A673 (cell line): Measurements from ENCODE around the gene PLEK. TPM values are rescaled to one million over a fixed set of nuclear protein-coding genes. Genes with fewer than 3 reads are reported as not detected.

Experiments
- BruUV-seq: library from RNA; stranded (reverse); fragments of 400-500 nt; replicated peaks from 2 replicates; lab custom pipeline; 2021; lab: Mats Ljungman, UMichigan
- CTCF ChIA-PET: fragments of 300-600 bp; sonication (Branson Sonifier 250); formaldehyde crosslinking; loops from one replicate; lab custom pipeline; 2022; ENCODE audit warnings: antibody characterized with exemption; lab: Charles Lee
- POLR2A ChIA-PET: fragments of 300-600 bp; sonication (Branson Sonifier 250); formaldehyde crosslinking; loops from one replicate; lab custom pipeline; 2022; ENCODE audit warnings: antibody characterized with exemption; ENCODE audit not compliant: low non-redundant PET; lab: Charles Lee
- DNase-seq: peaks from one replicate; pipeline ENCODE4 v3.0.0-alpha.2; 2015; ENCODE audit warnings: low spot score
- H3K27ac ChIP-seq: fragments of 200-600 bp; sonication (generic); 2 replicates; pipeline ENCODE4 v1.5.1; 2016; ENCODE audit warnings: mixed run types, low read depth, mild to moderate bottlenecking, mixed read lengths, antibody characterized with exemption, low read length; ENCODE audit not compliant: poor library complexity, severe bottlenecking
- H3K27me3 ChIP-seq: fragments of 200-600 bp; sonication (generic); replicated peaks from 2 replicates; pipeline ENCODE4 v1.6.1; 2017; ENCODE audit warnings: mixed run types, low read depth, mild to moderate bottlenecking, mixed read lengths, antibody characterized with exemption, low read length; ENCODE audit not compliant: insufficient read depth, poor library complexity
- H3K36me3 ChIP-seq: fragments of 200-600 bp; sonication (generic); 2 replicates; pipeline ENCODE4 v1.6.1; 2016; ENCODE audit warnings: mixed run types, mild to moderate bottlenecking, mixed read lengths, antibody characterized with exemption, low read length; ENCODE audit not compliant: insufficient read depth, poor library complexity, severe bottlenecking
- H3K4me1 ChIP-seq: fragments of 200-600 bp; sonication (generic); 2 replicates; pipeline ENCODE4 v1.6.1; 2017; ENCODE audit warnings: mixed run types, mild to moderate bottlenecking, mixed read lengths, antibody characterized with exemption, low read length; ENCODE audit not compliant: insufficient read depth, poor library complexity, severe bottlenecking
- H3K4me3 ChIP-seq: fragments of 200-600 bp; sonication (generic); 2 replicates; pipeline ENCODE4 v1.5.1; 2016; ENCODE audit warnings: low read depth, mixed run types, mild to moderate bottlenecking, mixed read lengths, low read length; ENCODE audit not compliant: poor library complexity, severe bottlenecking
- H3K9me3 ChIP-seq: fragments of 200-600 bp; sonication (generic); 2 replicates; pipeline ENCODE4 v1.6.1; 2016; ENCODE audit warnings: mixed run types, low read depth, mild to moderate bottlenecking, mixed read lengths, antibody characterized with exemption, low read length; ENCODE audit not compliant: poor library complexity, severe bottlenecking
- EZH2 ChIP-seq: fragments of 200-600 bp; sonication (generic); IDR thresholded peaks from 2 replicates; pipeline ENCODE4 v1.6.1; 2017; ENCODE audit warnings: borderline replicate concordance, low read depth, mild to moderate bottlenecking, mixed read lengths, antibody characterized with exemption, low read length; ENCODE audit not compliant: poor library complexity, severe bottlenecking
- intact Hi-C: fragments of 100-400 bp; cut with micrococcal nuclease; formaldehyde crosslinking; loops from one replicate; pipeline ENCODE4 v1.10.0; 2022; ENCODE audit not compliant: unreplicated experiment
- total RNA-seq: library from RNA; stranded (reverse); gene quantifications from 2 replicates; pipeline ENCODE4 v1.2.3, GENCODE V29; 2021
- TF ChIP-seq, protein P1 (sequence below): fragments of 300-800, 200-600 bp; sonication (generic); conservative IDR thresholded peaks from 2 replicates; pipeline ENCODE4 v1.5.1; 2017; ENCODE audit warnings: low read depth, mild to moderate bottlenecking, antibody characterized with exemption, low read length, moderate library complexity, mixed read lengths

Gene PLEK
- total RNA-seq, 1 experiment from 2014 or later, result not detected

DNA sequence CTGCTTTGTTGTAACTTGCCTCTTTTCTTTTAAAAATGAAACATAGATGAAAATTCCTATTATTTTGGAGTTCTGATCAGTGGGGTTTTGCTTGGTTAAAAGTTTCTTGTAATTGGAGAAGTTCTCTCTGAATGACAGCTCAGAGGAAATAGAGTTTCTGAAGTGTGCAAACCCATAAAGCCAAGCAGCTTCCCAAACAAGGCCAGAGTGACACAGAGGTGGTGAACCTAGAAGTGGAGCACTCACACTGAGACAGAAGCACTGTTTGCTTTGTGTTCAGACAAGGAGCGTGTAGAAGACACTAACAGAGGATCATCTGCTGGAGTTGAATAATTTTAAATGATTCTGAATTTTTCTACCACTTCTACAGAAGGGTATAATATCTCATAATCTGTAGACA is 52.8 kb downstream of the PLEK start:
- Histone ChIP-seq H3K9me3 (no peaks in the 10 kb centered on the region), H3K27ac (no peak overlapping the region), H3K27me3 (no peaks in the 10 kb centered on the region), H3K36me3 (no peaks in the 10 kb centered on the region), H3K4me1 (no peaks in the 10 kb centered on the region), H3K4me3 (no peak overlapping the region)
- TF ChIP-seq, protein P1, sequence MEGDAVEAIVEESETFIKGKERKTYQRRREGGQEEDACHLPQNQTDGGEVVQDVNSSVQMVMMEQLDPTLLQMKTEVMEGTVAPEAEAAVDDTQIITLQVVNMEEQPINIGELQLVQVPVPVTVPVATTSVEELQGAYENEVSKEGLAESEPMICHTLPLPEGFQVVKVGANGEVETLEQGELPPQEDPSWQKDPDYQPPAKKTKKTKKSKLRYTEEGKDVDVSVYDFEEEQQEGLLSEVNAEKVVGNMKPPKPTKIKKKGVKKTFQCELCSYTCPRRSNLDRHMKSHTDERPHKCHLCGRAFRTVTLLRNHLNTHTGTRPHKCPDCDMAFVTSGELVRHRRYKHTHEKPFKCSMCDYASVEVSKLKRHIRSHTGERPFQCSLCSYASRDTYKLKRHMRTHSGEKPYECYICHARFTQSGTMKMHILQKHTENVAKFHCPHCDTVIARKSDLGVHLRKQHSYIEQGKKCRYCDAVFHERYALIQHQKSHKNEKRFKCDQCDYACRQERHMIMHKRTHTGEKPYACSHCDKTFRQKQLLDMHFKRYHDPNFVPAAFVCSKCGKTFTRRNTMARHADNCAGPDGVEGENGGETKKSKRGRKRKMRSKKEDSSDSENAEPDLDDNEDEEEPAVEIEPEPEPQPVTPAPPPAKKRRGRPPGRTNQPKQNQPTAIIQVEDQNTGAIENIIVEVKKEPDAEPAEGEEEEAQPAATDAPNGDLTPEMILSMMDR, result no peak
- no peak for TF ChIP-seq EZH2
- intact Hi-C loops, result no loop called here
- no peak for DNase-seq
- POLR2A ChIA-PET, result no interaction called here
- BruUV-seq, result no TSS peak
- CTCF ChIA-PET, result no interaction called here

DNA sequence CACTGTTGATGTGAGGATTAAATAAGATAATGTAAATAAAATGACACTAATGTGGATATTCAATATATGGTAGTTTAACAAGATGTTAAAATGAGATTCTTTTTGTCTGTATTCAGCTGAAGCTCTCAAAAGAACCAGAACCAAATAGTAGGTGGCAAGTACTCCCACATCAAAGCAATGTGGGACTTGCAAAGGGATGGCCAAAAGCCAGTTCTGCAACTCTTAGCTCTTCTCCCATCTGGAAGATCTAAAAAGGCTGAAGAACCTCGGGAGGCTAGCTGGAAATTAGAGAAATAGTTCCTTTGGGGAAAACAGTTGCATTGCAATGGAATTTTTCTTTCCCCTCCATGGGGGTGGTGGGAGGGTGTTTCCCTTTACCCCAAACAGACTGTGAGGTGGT is 53.3 kb downstream of the PLEK start:
- intact Hi-C loops, result no loop called here
- POLR2A ChIA-PET, result no interaction called here
- no TSS peak for BruUV-seq
- Histone ChIP-seq H3K36me3 (no peaks in the 10 kb centered on the region), H3K27ac (no peak overlapping the region), H3K4me1 (no peaks in the 10 kb centered on the region), H3K4me3 (no peak overlapping the region), H3K27me3 (no peaks in the 10 kb centered on the region), H3K9me3 (no peaks in the 10 kb centered on the region)
- no peak for DNase-seq
- CTCF ChIA-PET, result no interaction called here
- TF ChIP-seq EZH2, result no peak
- TF ChIP-seq, protein P1, result no peak

DNA sequence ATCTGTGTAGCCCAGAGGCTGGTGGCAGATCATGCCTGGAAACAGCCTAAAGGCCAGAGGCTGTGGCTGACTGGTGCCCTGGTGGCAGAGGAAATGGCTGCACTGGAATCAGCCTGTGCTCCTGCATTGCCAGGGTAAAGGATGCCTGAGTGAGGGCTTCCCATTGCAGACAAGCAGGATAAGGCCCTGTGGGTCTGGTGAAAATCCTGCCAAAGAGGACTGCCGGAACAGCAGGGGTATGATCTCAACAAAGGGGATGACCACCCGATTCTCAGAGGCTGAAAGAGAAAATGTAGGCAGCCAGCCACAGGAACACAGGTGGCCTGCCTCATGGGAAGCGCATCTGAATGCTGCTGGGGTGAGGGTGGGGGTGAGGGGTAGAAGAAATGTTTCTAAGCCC is 53.8 kb downstream of the PLEK start:
- Histone ChIP-seq H3K27ac (no peak overlapping the region), H3K4me1 (no peaks in the 10 kb centered on the region), H3K4me3 (no peak overlapping the region), H3K27me3 (no peaks in the 10 kb centered on the region), H3K9me3 (no peaks in the 10 kb centered on the region), H3K36me3 (no peaks in the 10 kb centered on the region)
- DNase-seq, result no peak
- ChIA-PET CTCF (no interaction called here), POLR2A (no interaction called here)
- no TSS peak for BruUV-seq
- intact Hi-C loops, result no loop called here
- TF ChIP-seq, protein P1, result no peak
- TF ChIP-seq EZH2, result no peak
